A549 (cell line): ENCODE data around the gene TMX3. TPM values are rescaled to one million over a fixed set of nuclear protein-coding genes. Genes with fewer than 3 reads are reported as not detected.

Source experiments
- ATAC-seq, 2 experiments: fragments of 200-7000 bp in 1 of 2; fragments of >200 bp in 1 of 2; cut with Nextera tagmentation in 1 of 2; cut with Tn5 transposase in 1 of 2; 3 replicates each; pipeline versions ENCODE4 v1.8.0 to v1.9.1; 2018 to 2020; ENCODE audit warnings: mild to moderate bottlenecking in 1 of 2, moderate library complexity in 1 of 2
- CTCF ChIA-PET: fragments of 300-600 bp; sonication (Branson Sonifier 250); formaldehyde crosslinking; extraction: SDS; loops from one replicate; lab custom pipeline; 2021; ENCODE audit warnings: antibody characterized with exemption, inconsistent platforms; lab: Yijun Ruan, JAX
- POLR2A ChIA-PET: fragments of 350-600 bp; formaldehyde crosslinking; extraction: SDS; loops from one replicate; lab custom pipeline; 2021; ENCODE audit warnings: antibody characterized with exemption, inconsistent platforms; lab: Yijun Ruan, JAX
- DNase-seq, 2 experiments: peaks; one replicate each; pipeline versions ENCODE4 v3.0.0 to v3.0.0-alpha.2; 2011 to 2016; ENCODE audit warnings: low read depth in 1 of 2, low spot score in 1 of 2
- FAIRE-seq: peaks from 2 replicates; lab custom pipeline; 2011; peaks lifted over from hg19 to GRCh38; lab: Jason Lieb, UNC
- H3K27ac ChIP-seq, 2 experiments: fragments of >200 bp; sonication (Bioruptor Twin); formaldehyde crosslinking; 3 replicates each; pipeline ENCODE4 v1.5.1; 2016 to 2017
- H3K4me1 ChIP-seq: fragments of >200 bp; sonication (Bioruptor Twin); formaldehyde crosslinking; 3 replicates; pipeline ENCODE4 v1.6.1; 2016
- H3K4me2 ChIP-seq: fragments of >200 bp; sonication (Bioruptor Twin); formaldehyde crosslinking; 3 replicates; pipeline ENCODE4 v1.6.1; 2016
- H3K4me3 ChIP-seq: fragments of >200 bp; sonication (Bioruptor Twin); formaldehyde crosslinking; 3 replicates; pipeline ENCODE4 v1.5.1; 2016
- H3K9me3 ChIP-seq: fragments of >200 bp; sonication (Bioruptor Twin); formaldehyde crosslinking; 3 replicates; pipeline ENCODE4 v1.6.1; 2016
- ATOH8 ChIP-seq: fragments of 250-450 bp; sonication (Bioruptor Pico); IDR thresholded peaks from 2 replicates; pipeline ENCODE4 v1.5.0; 2020; ENCODE audit warnings: low read depth, mild to moderate bottlenecking, moderate library complexity
- BHLHE40 ChIP-seq: IDR thresholded peaks from 2 replicates; pipeline ENCODE4 v1.6.1; 2012; ENCODE audit warnings: low read depth, low read length, inconsistent platforms
- CBX2 ChIP-seq: fragments of 200-600 bp; sonication (generic); IDR thresholded peaks from 2 replicates; pipeline ENCODE4 v1.6.1; 2016; ENCODE audit warnings: low read depth, mild to moderate bottlenecking, borderline replicate concordance
- CHD2 ChIP-seq: fragments of 150-350 bp; IDR thresholded peaks from 2 replicates; pipeline ENCODE4 v1.6.1; 2014; ENCODE audit warnings: low read length; ENCODE audit not compliant: partially characterized antibody
- CHD4 ChIP-seq: fragments of 200-600 bp; sonication (generic); IDR thresholded peaks from 2 replicates; pipeline ENCODE4 v1.6.1; 2016; ENCODE audit warnings: antibody characterized with exemption, mild to moderate bottlenecking, borderline replicate concordance
- EHF ChIP-seq: fragments of 250-450 bp; sonication (Bioruptor Pico); IDR thresholded peaks from 2 replicates; pipeline ENCODE4 v1.5.0; 2020; ENCODE audit warnings: mild to moderate bottlenecking
- EP300 ChIP-seq, 2 experiments: fragments of >200 bp; sonication (Bioruptor Twin); formaldehyde crosslinking; IDR thresholded peaks; 2 replicates in 1 of 2; 3 replicates in 1 of 2; pipeline ENCODE4 v1.6.1; 2016 to 2017
- ESRRA ChIP-seq: fragments of 150-350 bp; IDR thresholded peaks from 2 replicates; pipeline ENCODE4 v1.6.1; 2014; ENCODE audit warnings: mild to moderate bottlenecking, low read length, borderline replicate concordance
- FOSL2 ChIP-seq, 2 experiments: fragments of 450-650 bp in 1 of 2; fragments of >200 bp in 1 of 2; sonication (Bioruptor Twin) in 1 of 2; formaldehyde crosslinking; IDR thresholded peaks; 2 replicates each; pipeline versions ENCODE4 v1.5.0 to v1.6.1; 2016 to 2020; ENCODE audit warnings: mild to moderate bottlenecking in 1 of 2, moderate library complexity in 1 of 2
- FOXS1 ChIP-seq: fragments of 250-450 bp; sonication (Bioruptor Pico); IDR thresholded peaks from 2 replicates; pipeline ENCODE4 v1.5.0; 2020; ENCODE audit warnings: mild to moderate bottlenecking, moderate library complexity
- HDAC2 ChIP-seq: fragments of 200-600 bp; sonication (generic); IDR thresholded peaks from 2 replicates; pipeline ENCODE4 v1.6.1; 2016
- HEYL ChIP-seq: fragments of 250-450 bp; sonication (Bioruptor Pico); IDR thresholded peaks from 2 replicates; pipeline ENCODE4 v1.8.0; 2021; ENCODE audit warnings: mild to moderate bottlenecking, moderate library complexity
- HOXA7 ChIP-seq: fragments of 250-450 bp; sonication (Bioruptor Pico); IDR thresholded peaks from 2 replicates; pipeline ENCODE4 v1.5.0; 2020; ENCODE audit warnings: mild to moderate bottlenecking, moderate library complexity
- HOXB13 ChIP-seq: fragments of 250-450 bp; sonication (Bioruptor Pico); IDR thresholded peaks from 2 replicates; pipeline ENCODE4 v1.5.0; 2020; ENCODE audit warnings: low read depth, mild to moderate bottlenecking, moderate library complexity
- HOXB5 ChIP-seq: fragments of 250-450 bp; sonication (Bioruptor Pico); IDR thresholded peaks from 2 replicates; pipeline ENCODE4 v1.5.0; 2020; ENCODE audit warnings: mild to moderate bottlenecking, moderate library complexity
- JUN ChIP-seq, 2 experiments: fragments of >200 bp; sonication (Bioruptor Twin); formaldehyde crosslinking; IDR thresholded peaks; 2 replicates in 1 of 2; 3 replicates in 1 of 2; pipeline ENCODE4 v1.6.1; 2016 to 2017
- MAFK ChIP-seq: fragments of 450-650 bp; IDR thresholded peaks from 2 replicates; pipeline ENCODE4 v1.6.1; 2014; ENCODE audit not compliant: partially characterized antibody
- MAZ ChIP-seq: fragments of 150-350 bp; IDR thresholded peaks from 2 replicates; pipeline ENCODE4 v1.6.1; 2014; ENCODE audit warnings: antibody characterized with exemption, low read depth, low read length, borderline replicate concordance
- NPAS2 ChIP-seq: fragments of 250-450 bp; sonication (Bioruptor Pico); IDR thresholded peaks from 2 replicates; pipeline ENCODE4 v1.8.0; 2022; ENCODE audit warnings: mild to moderate bottlenecking, moderate library complexity, borderline replicate concordance
- PBX3 ChIP-seq: IDR thresholded peaks from 2 replicates; pipeline ENCODE4 v1.6.1; 2012
- PHF8 ChIP-seq: fragments of 200-600 bp; sonication (generic); IDR thresholded peaks from 2 replicates; pipeline ENCODE4 v1.6.1; 2016; ENCODE audit warnings: low read depth, mild to moderate bottlenecking, antibody characterized with exemption, moderate library complexity, borderline replicate concordance
- POLR2A ChIP-seq: IDR thresholded peaks from 2 replicates; pipeline ENCODE4 v1.6.1; 2012; ENCODE audit warnings: mild to moderate bottlenecking, low read length
- RCOR1 ChIP-seq: fragments of 150-350 bp; IDR thresholded peaks from 2 replicates; pipeline ENCODE4 v1.6.1; 2014; ENCODE audit warnings: antibody characterized with exemption, low read length, low read depth
- SREBF2 ChIP-seq: fragments of 450-650 bp; IDR thresholded peaks from 2 replicates; pipeline ENCODE4 v1.6.1; 2014; ENCODE audit warnings: mild to moderate bottlenecking, moderate library complexity
- ZFP36 ChIP-seq: fragments of 450-650 bp; IDR thresholded peaks from 2 replicates; pipeline ENCODE4 v1.6.1; 2014; ENCODE audit warnings: borderline replicate concordance; ENCODE audit not compliant: partially characterized antibody
- ZNF302 ChIP-seq: fragments of 250-450 bp; sonication (Bioruptor Pico); IDR thresholded peaks from 2 replicates; pipeline ENCODE4 v1.9.0; 2021; ENCODE audit warnings: inconsistent platforms, mild to moderate bottlenecking, moderate library complexity
- ZSCAN20 ChIP-seq: fragments of 250-450 bp; sonication (Bioruptor Pico); IDR thresholded peaks from 2 replicates; pipeline ENCODE4 v1.8.0; 2022; ENCODE audit warnings: mild to moderate bottlenecking, moderate library complexity
- WGBS: methylation state at CpG from one replicate; pipeline ENCODE4 v1.1.6; 2017; ENCODE audit errors: missing lambda C conversion rate; 5-methylcytosine and 5-hydroxymethylcytosine counted together
- polyA plus RNA-seq, 4 experiments: library from polyadenylated mRNA; depleted of rRNA in 3 of 4; stranded (reverse); fragments of >200 nt; fragmentation: RNase III in 1 of 4; extraction: RNeasy Plus Mini Kit Qiagen cat#74134 plus additional on column Dnase treatment in 1 of 4; gene quantifications; 2 replicates in 3 of 4; 3 replicates in 1 of 4; pipeline ENCODE4 v1.2.3, GENCODE V29; 2011 to 2017
- TF ChIP-seq, protein P1 (sequence below): IDR thresholded peaks from 2 replicates; pipeline ENCODE4 v1.6.1; 2012; ENCODE audit warnings: low read depth, borderline replicate concordance
- TF ChIP-seq, protein P2 (sequence below): fragments of >200 bp; sonication (Bioruptor Twin); formaldehyde crosslinking; IDR thresholded peaks from 3 replicates; pipeline ENCODE4 v1.6.1; 2016

Gene TMX3
- polyA plus RNA-seq, 2 of the 4 experiments (the other 2 are of a cell fraction), result 29.6 to 49.8 TPM

- no peak for TF ChIP-seq MAZ
Measured at GRCh38 chr18:68764016-68764415, 49.1 kb upstream of the TMX3 start (continued).

GRCh38 chr18:68763083-68763482 is 48.2 kb upstream of the TMX3 start:
- POLR2A ChIA-PET, result no interaction called here
- Histone ChIP-seq H3K9me3 (no peaks in the 10 kb centered on the region), H3K4me3 (no peak overlapping the region), H3K4me2 (no peak overlapping the region), H3K4me1 (no peaks in the 10 kb centered on the region), H3K27ac (no peak overlapping the region)
- CTCF ChIA-PET, result no interaction called here
- TF ChIP-seq HDAC2 (no peak), RCOR1 (no peak), CHD4 (no peak), FOSL2 (IDR thresholded peaks at IDR 0.05) (no peak), FOSL2 (CRISPR knock-in tag; IDR thresholded peaks at IDR 0.05) (no peak), JUN (IDR thresholded peaks at IDR 0.05) (no peak), ZFP36 (no peak), PBX3 (no peak)
- no peak for ATAC-seq
- WGBS, result 13% methylated on average over 2 of the region's 2 CpGs
- no peak for FAIRE-seq
- no peak for DNase-seq

DNA sequence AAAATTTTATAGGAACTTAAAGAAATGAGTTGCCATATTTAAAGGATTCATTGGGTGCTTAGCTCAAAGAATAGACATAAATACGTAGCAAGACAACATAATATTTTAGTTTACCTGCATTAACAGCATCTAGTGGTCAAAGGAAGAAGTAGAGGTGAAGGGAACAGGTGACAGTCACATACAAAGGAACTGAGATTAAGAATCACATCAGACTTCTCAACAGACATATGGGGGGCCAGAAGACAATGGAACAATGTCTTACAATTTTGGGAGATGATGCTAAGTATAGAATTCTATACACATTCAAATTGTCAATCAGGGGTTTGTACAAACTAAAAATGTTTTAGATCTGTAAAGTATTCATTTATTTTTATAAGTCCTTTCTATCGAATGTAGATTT is 44.4 kb upstream of the TMX3 start:
- no peak for ATAC-seq
- POLR2A ChIA-PET, result no interaction called here
- TF ChIP-seq CHD2 (no peak), HOXB13 (CRISPR knock-in tag) (no peak), BHLHE40 (no peak), MAFK (no peak), CBX2 (no peak)
- 13% methylated on average over 2 of the region's 2 CpGs for WGBS
- Histone ChIP-seq H3K9me3 (no peaks in the 10 kb centered on the region), H3K4me3 (no peak overlapping the region), H3K4me1 (no peaks in the 10 kb centered on the region), H3K27ac (no peak overlapping the region), H3K4me2 (no peak overlapping the region)
- CTCF ChIA-PET, result no interaction called here
- no peak for FAIRE-seq
- no peak for DNase-seq

- ChIA-PET CTCF (no interaction called here), POLR2A (no interaction called here)
- no peaks in the 10 kb centered on the region for H3K4me1 ChIP-seq
- FAIRE-seq, result no peak
- no peak for TF ChIP-seq HEYL (CRISPR knock-in tag)
- TF ChIP-seq FOXS1, result no peak
- no peak for TF ChIP-seq EP300 (IDR thresholded peaks at IDR 0.05)
- TF ChIP-seq POLR2A, result no peak
- no peak for TF ChIP-seq HDAC2
- TF ChIP-seq PHF8, result no peak
- no peak for TF ChIP-seq NPAS2 (CRISPR knock-in tag)
- TF ChIP-seq, protein P1, sequence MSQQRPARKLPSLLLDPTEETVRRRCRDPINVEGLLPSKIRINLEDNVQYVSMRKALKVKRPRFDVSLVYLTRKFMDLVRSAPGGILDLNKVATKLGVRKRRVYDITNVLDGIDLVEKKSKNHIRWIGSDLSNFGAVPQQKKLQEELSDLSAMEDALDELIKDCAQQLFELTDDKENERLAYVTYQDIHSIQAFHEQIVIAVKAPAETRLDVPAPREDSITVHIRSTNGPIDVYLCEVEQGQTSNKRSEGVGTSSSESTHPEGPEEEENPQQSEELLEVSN, result no peak
- no peak for TF ChIP-seq ZSCAN20 (CRISPR knock-in tag)
- no peak for TF ChIP-seq ZNF302 (CRISPR knock-in tag)
- TF ChIP-seq, protein P2, sequence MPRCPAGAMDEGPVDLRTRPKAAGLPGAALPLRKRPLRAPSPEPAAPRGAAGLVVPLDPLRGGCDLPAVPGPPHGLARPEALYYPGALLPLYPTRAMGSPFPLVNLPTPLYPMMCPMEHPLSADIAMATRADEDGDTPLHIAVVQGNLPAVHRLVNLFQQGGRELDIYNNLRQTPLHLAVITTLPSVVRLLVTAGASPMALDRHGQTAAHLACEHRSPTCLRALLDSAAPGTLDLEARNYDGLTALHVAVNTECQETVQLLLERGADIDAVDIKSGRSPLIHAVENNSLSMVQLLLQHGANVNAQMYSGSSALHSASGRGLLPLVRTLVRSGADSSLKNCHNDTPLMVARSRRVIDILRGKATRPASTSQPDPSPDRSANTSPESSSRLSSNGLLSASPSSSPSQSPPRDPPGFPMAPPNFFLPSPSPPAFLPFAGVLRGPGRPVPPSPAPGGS, result no peak
- no peak for TF ChIP-seq ATOH8 (CRISPR knock-in tag)
- TF ChIP-seq EHF (CRISPR knock-in tag), result no peak
- TF ChIP-seq SREBF2, result no peak
- no peak for TF ChIP-seq RCOR1
- TF ChIP-seq ZFP36, result no peak
- no peak for TF ChIP-seq HOXB5 (CRISPR knock-in tag)
- no peak for TF ChIP-seq ESRRA
- TF ChIP-seq HOXA7 (CRISPR knock-in tag), result no peak
- TF ChIP-seq, all 56 proteins: peak for 0
- Histone ChIP-seq H3K4me3 (no peak overlapping the region), H3K27ac (no peak overlapping the region), H3K9me3 (no peaks in the 10 kb centered on the region), H3K4me2 (no peak overlapping the region)
- ATAC-seq (no peak), DNase-seq (no peak)
- WGBS, result 36% methylated on average over 1 of the region's 1 CpG
Measured at GRCh38 chr18:68757126-68757525, 42.2 kb upstream of the TMX3 start.
